Suppressor macrophage treated with lipopolysaccharide for 4 hours (primary cell): Measurements from ENCODE around the gene MLX.

Source experiments
- DNase-seq: peaks from one replicate; pipeline ENCODE4 v3.0.0-alpha.2; 2020

Gene MLX

GRCh38 chr17:42566883-42567573 lies at the start of gene MLX:
MLX (plus strand) TSS chr17:42567100; CDS start chr17:42567125, 25 bp downstream.
- DNase-seq = peak; percentile 98

- DNase-seq = peak; percentile 92
Observed at GRCh38 chr17:42517516-42517915, 49.4 kb upstream of the MLX start.

DNA sequence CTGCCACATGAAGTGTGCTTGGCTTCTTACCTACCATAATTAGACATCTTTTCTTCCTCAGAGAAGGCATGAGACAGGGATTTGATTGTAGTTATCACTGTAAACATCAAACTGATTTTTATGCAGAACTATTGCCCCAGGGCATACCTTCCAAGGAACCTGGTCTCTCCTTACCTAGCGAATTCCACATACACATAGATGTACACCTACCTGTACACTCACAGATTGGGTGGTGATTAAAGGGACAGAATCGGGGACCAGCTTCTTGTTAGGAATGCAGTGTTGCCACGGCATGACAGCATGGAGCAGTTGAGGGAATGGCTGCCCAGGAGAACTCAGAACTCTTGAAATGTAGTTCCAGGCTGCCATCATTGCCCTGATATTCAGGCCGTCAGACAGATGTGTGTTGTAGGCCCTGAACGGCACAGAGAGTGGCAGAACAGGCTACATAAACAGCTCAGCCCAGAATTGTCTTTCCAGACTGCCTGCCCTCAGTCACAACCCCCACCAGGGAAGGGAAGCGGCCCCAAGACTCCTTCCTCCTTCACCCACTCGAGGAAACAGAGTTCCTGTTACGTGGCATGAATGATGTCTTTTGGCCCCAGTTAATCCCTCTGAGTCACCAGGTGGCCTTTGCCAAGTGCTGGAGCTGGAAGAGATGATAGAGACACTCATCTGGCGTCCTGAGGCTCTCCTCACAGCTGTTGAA lies 48.7 kb upstream of the MLX start:
- DNase-seq = peak; percentile 95

DNA sequence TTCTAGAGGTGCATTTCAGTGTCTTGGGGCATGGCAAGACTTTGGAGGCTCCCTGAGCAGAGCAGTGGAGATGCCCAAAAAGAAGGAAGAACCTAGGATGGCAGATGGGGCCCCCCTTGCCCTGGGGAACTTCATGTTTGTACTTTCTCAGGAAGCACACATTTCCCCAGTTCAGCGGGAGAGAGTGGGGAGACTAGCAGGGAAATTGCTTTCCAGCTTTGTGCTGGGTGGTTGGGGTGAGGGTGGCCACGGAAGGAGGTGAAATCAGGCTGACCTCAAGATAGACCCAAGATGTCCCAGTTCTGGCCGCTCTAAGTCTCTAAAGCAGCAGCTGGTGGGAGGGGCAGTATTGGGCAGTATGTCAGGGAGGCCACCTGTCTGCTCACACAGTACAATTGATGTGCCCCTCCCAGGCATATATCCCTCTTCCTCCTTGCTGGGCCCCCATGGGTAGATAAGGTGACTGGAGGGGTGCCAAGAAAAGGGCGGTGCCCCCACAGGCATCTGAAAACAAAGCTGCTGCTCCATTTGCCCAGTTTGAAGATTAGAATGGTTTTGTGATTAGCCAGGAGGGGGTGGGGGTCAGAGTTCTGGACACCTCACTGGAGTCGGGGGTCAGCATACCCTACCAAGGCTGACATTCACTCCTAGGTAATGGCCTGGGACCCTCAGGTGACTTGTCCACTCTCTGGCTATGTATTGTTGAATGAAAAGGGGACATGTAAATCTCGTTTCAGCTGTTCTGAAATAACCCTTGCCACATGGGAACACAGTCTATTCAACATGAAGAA lies 48.0 kb upstream of the MLX start:
- no peak for DNase-seq

DNA sequence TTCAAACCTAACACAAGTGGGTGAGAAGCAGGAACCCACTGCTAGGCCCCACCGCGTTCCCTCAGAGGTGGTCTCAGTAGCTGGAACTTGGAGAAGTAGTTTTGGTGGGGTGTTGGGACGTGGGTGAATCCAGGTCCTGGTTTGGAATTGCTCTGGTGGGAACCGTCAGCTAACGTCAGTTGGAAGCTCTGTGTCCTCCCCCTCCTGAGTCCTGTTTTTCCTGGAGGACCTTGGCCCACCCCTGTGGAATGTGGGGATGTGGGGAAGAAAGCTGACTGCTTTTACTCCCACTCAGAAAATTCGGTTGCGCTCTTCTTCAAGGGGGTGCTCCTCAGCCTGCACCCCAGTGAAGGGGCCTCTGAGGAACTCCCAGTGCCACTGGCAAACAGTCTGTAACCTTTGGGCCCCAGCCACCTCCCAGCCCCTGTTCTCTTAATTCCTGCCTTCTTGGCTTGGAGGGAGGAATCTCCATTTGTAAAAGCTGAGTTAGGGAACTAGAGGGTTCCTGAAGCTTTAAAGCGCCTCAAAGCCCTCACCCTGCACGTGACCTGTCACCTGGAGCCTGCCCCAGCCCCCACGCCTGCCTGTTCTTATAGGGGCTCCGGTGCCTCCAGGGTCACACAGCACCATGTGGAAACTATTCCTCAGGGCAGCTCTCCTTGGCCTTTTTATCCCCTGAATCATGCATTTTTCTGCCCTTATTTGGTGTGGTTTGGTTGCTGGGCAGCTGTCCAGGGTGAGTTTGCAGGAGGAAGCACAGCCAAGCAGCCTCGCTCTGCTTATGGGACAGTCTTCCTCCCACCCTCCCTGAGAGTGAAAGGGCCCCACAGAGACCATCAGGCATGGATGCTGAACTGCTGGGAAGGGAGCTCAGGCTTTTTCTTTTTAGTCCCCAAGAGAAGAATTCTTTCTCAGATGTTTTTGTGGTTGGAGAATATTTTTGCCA lies 47.1 kb upstream of the MLX start:
- DNase-seq = peak; percentile 71

- DNase-seq = no peak
Observed at GRCh38 chr17:42520540-42520951, 46.4 kb upstream of the MLX start.

- DNase-seq = no peak
Observed at GRCh38 chr17:42521036-42521435, 45.9 kb upstream of the MLX start.

DNA sequence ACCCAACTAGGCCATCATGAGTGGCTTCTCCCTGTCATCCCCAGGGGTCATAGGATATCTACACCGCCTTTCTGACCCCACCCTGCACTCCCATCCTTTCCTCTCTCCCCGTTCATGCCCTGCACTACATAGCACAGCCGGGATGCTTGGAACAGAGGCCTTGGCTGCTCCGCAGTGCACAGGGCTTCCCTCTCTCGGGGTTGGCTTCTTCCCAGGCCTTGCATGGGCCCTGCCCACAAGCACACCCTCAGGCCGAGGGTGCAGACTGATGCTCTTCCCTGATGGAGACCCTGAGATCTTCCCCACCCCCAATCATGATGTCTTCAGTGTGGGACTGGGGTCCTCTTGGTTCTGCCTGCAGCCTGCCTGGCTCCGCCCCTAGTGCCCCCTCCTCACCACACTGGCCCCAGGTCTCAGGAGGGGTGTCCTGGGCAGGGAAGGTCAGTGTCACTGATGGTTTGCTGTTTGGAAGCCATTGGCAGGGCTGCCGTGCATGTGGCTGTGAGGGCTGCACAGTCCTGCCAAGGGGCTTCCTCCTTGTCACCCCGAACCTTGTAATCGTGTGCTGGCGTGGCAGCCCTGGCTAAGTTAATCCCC lies 45.1 kb upstream of the MLX start:
- no peak for DNase-seq

DNA sequence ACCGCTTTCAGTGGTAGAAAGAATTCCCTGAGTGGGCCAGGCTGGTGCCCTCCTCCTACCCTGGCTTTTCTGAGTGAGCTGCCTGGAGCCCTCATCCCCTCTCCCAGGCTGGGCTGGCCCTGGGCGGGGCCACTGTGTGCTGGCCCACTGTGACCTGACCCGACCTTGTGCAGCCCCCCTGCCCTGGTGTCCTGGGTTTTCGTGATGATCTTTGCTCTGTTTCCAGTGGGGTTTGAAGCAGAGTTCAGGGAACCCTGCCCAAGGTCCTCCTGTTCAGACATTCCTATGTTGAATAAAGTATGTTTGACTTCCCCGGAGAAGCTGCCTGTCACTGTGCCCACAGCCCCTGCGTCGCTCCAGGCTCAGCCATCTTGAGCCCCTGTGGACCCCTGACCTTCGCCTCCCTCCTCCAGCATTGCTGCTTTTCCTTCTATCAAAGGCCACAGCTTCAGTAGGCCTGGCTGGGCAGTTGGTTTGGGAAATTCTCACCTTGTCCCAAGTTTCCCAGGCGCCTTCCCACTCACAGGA lies 44.6 kb upstream of the MLX start:
- no peak for DNase-seq

- DNase-seq = no peak
Observed at GRCh38 chr17:42522798-42523278, 44.1 kb upstream of the MLX start.

GRCh38 chr17:42525221-42525620 lies 41.7 kb upstream of the MLX start:
- no peak for DNase-seq

GRCh38 chr17:42526031-42526444 lies 40.9 kb upstream of the MLX start:
- DNase-seq = no peak

DNA sequence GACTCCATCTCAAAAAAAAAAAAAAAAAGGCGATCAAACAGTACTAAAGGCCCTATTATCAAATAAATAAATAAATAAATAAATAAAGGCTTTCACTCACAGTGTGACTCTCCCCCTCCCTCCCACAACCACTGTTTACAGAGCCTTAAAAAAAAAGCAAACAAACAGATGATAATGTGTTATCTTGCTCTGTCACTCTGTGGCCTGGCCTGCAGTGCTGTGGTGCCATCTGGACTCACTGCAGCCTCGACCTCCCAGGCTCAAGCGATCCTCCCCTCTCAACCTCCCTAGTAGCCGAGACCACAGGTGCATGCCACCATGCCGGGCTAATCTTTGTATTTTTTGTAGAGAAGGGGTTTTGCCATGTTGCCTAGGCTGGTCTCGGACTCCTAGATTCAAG lies 39.0 kb upstream of the MLX start:
- no peak for DNase-seq

- DNase-seq = no peak
Observed at GRCh38 chr17:42529061-42529460, 37.8 kb upstream of the MLX start.

DNA sequence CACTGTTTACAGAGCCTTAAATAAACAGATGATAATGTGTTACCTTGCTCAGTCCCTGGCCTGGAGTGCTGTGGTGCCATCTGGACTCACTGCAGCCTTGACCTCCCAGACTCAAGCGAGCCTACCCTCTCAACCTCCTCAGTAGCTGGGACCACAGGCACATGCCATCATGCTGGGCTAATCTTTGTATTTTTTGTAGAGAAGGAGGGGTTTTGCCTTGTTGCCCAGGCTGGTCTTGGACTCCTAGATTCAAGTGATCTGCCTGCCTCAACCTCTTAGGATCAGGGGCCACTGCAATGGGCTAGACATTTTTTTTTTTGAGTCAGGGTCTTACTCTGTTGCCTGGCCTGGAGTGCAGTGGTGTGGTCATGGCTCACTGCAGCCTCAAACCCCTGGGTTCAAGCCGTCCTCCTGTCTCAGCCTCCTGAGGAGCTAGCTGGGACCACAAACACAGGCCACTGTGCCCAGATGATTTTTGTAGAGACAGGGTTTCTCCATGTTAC lies 35.9 kb upstream of the MLX start:
- no peak for DNase-seq

- peak; percentile 76 for DNase-seq
Observed at GRCh38 chr17:42531455-42532354, 35.2 kb upstream of the MLX start.

GRCh38 chr17:42535155-42536047 lies 31.5 kb upstream of the MLX start:
- DNase-seq = no peak

GRCh38 chr17:42536048-42536371 lies 30.9 kb upstream of the MLX start, which contains the start of gene NAGLU:
NAGLU (plus strand) TSS chr17:42536241; CDS start chr17:42536273, 32 bp downstream.
- DNase-seq = peak; percentile 97
